Retinal pigment epithelial cell (primary cell): ENCODE measurements around the gene TMBIM1.

ENCODE experiments used
- DNase-seq: peaks from one replicate; pipeline ENCODE4 v3.0.0-alpha.2; 2010; ENCODE audit warnings: low read depth
- H3K4me3 ChIP-seq: 2 replicates; pipeline ENCODE4 v1.5.1; 2011; ENCODE audit warnings: mild to moderate bottlenecking, low read length, control low read depth, moderate library complexity
- TF ChIP-seq, protein P1 (sequence below): conservative IDR thresholded peaks from 2 replicates; pipeline ENCODE4 v1.5.1; 2011; ENCODE audit warnings: low read depth, low read length, control low read depth, inconsistent platforms

Gene TMBIM1

DNA sequence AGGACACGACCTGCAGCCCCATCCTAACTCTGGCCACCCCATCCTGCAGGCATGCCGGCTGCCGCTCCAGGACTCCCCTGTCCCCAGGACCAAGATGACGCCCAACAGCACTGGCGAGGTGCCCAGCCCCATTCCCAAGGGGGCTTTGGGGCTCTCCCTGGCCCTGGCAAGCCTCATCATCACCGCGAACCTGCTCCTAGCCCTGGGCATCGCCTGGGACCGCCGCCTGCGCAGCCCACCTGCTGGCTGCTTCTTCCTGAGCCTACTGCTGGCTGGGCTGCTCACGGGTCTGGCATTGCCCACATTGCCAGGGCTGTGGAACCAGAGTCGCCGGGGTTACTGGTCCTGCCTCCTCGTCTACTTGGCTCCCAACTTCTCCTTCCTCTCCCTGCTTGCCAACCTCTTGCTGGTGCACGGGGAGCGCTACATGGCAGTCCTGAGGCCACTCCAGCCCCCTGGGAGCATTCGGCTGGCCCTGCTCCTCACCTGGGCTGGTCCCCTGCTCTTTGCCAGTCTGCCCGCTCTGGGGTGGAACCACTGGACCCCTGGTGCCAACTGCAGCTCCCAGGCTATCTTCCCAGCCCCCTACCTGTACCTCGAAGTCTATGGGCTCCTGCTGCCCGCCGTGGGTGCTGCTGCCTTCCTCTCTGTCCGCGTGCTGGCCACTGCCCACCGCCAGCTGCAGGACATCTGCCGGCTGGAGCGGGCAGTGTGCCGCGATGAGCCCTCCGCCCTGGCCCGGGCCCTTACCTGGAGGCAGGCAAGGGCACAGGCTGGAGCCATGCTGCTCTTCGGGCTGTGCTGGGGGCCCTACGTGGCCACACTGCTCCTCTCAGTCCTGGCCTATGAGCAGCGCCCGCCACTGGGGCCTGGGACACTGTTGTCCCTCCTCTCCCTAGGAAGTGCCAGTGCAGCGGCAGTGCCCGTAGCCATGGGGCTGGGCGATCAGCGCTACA lies 29.4 kb downstream of the TMBIM1 start:
- TF ChIP-seq, protein P1, sequence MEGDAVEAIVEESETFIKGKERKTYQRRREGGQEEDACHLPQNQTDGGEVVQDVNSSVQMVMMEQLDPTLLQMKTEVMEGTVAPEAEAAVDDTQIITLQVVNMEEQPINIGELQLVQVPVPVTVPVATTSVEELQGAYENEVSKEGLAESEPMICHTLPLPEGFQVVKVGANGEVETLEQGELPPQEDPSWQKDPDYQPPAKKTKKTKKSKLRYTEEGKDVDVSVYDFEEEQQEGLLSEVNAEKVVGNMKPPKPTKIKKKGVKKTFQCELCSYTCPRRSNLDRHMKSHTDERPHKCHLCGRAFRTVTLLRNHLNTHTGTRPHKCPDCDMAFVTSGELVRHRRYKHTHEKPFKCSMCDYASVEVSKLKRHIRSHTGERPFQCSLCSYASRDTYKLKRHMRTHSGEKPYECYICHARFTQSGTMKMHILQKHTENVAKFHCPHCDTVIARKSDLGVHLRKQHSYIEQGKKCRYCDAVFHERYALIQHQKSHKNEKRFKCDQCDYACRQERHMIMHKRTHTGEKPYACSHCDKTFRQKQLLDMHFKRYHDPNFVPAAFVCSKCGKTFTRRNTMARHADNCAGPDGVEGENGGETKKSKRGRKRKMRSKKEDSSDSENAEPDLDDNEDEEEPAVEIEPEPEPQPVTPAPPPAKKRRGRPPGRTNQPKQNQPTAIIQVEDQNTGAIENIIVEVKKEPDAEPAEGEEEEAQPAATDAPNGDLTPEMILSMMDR, result no peak
- DNase-seq, result no peak
- no peak overlapping the region for H3K4me3 ChIP-seq

DNA sequence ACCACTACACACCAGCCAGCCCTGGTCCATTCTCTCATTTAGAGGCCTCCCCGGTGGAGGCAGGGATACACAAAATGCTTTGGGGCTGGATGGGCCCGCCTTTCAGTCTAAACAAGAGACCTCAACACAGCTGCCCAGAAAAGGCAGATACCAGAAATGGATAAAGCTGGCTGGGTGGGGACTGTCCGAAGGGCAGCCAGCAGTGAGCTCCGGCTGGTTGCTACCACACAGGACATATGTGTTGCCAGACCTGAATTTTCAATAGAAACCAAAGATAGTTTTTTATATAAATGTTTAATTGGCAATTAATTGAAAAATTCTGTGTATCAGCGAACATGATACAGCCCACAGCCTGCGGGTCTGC lies 30.1 kb downstream of the TMBIM1 start:
- TF ChIP-seq, protein P1, result no peak
- no peak overlapping the region for H3K4me3 ChIP-seq
- no peak for DNase-seq

GRCh38 chr2:218261423-218262236 lies 30.7 kb downstream of the TMBIM1 start:
- no peak for DNase-seq
- H3K4me3 ChIP-seq, result no peak overlapping the region
- TF ChIP-seq, protein P1, result no peak

DNA sequence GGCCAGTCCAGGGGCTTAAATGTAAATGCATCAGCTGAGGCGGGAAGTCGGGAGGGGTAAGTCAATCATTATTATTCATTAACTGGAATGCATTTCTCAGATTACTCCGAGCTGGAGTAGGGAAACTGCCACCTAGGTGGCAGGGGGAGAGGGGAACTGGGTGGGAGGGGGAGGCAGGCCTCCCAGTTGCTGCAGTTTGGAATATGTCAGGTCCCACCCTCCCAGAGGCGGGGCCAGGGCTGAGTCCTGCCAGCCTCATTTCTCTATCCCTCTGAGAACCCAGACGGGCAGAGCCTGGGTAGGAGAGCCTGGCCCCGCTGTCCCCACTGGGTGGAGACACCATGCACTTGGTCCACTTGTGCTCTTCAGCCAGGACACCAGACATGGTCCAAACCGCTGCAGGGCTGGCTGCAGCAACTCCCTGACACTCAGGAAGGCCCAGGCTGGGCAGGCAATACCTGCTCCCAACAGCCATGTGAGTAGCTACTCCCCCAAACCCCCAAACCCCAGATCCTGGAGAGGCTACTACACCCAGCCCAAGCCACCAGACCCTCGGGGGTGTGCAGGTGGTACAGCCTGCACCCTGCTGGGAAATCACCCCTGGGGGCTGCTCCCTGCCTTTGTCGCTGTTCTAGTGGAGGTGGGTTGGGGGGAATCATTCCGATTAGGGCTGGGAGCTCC lies 31.4 kb downstream of the TMBIM1 start, which contains the start of gene GPBAR1:
GPBAR1 (plus strand) TSS at position 274 of the 681 bp plus-strand sequence. CDS start 1,710 bp downstream, outside the sequence.
- TF ChIP-seq, protein P1, result no peak
- H3K4me3 ChIP-seq, result no peak within 1 kb of the TSS
- DNase-seq, result no peak

DNA sequence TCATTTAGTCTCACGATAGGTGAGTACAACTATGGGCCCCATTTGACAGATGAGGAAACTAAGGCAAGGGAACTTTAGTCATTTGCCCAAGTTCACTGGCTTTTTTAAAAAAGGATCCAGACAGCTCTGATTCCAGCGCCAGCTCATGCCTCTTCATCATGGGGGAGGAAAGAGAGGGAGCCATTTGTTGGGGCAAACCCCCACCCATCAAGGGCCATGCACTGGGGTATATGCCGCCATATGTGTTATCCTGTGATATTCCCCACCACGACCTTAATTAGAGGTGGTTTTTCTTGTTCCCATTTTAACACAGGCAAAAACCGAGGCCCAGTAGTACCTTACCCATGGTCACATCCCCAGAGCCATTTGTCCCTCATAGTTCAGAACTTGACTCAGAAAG lies 32.1 kb downstream of the TMBIM1 start:
- no peak for DNase-seq
- TF ChIP-seq, protein P1, result no peak
- no peak overlapping the region for H3K4me3 ChIP-seq

GRCh38 chr2:218259099-218259961 lies 33.0 kb downstream of the TMBIM1 start:
- TF ChIP-seq, protein P1, result no peak
- no peak for DNase-seq
- H3K4me3 ChIP-seq, result no peak overlapping the region
